LNCAP (cell line): ENCODE results near the gene DYNLT1.

ENCODE experiments used
- CTCF ChIP-seq: fragments of 450-650 bp; IDR thresholded peaks from 2 replicates; pipeline ENCODE4 v1.5.1; 2017; ENCODE audit warnings: mild to moderate bottlenecking

Gene DYNLT1

GRCh38 chr6:158591134-158591809, 53.3 kb downstream of the DYNLT1 start:
- no peak for TF ChIP-seq CTCF

- TF ChIP-seq CTCF = no peak
These were observed 55.2 kb downstream of the DYNLT1 start for GRCh38 chr6:158589366-158589765.

- no peak for TF ChIP-seq CTCF
These were observed 57.9 kb downstream of the DYNLT1 start for GRCh38 chr6:158586652-158587051.
